PC-3 (cell line): ENCODE results near the gene RTKN2. TPM values are rescaled to one million over a fixed set of nuclear protein-coding genes. Genes with fewer than 3 reads are reported as not detected.

ENCODE experiments used
- ATAC-seq: fragments of 200-7000 bp; cut with Tn5 transposase; 2 replicates; pipeline ENCODE4 v1.9.1; 2020; ENCODE audit warnings: mild to moderate bottlenecking, moderate library complexity
- BruUV-seq: library from RNA; stranded (reverse); fragments of 400-500 nt; replicated peaks from 2 replicates; lab custom pipeline; 2021; lab: Mats Ljungman, UMichigan
- CTCF ChIA-PET: fragments of 300-600 bp; sonication (Branson Sonifier 250); formaldehyde crosslinking; loops from one replicate; lab custom pipeline; 2022; ENCODE audit warnings: antibody characterized with exemption; lab: Charles Lee
- POLR2A ChIA-PET: fragments of 300-600 bp; sonication (Branson Sonifier 250); formaldehyde crosslinking; loops from one replicate; lab custom pipeline; 2022; ENCODE audit warnings: antibody characterized with exemption; ENCODE audit not compliant: unreplicated experiment; lab: Charles Lee
- DNase-seq: peaks from one replicate; pipeline ENCODE4 v3.0.0-alpha.2; 2015
- H2AFZ ChIP-seq: fragments of 300-600 bp; sonication (generic); 2 replicates; pipeline ENCODE4 v1.6.0; 2016; ENCODE audit warnings: antibody characterized with exemption, low read length
- H3F3A ChIP-seq: fragments of 300-600 bp; sonication (generic); one replicate; pipeline ENCODE4 v1.6.0; 2017; ENCODE audit warnings: antibody characterized with exemption, low read length, control low read depth, mild to moderate bottlenecking; ENCODE audit not compliant: unreplicated experiment
- H3K27ac ChIP-seq: fragments of 300-600 bp; sonication (generic); 2 replicates; pipeline ENCODE4 v1.5.1; 2016; ENCODE audit warnings: mild to moderate bottlenecking, low read length
- H3K27me3 ChIP-seq: fragments of 300-600 bp; sonication (generic); 2 replicates; pipeline ENCODE4 v1.6.1; 2016; ENCODE audit warnings: low read length, mixed read lengths
- H3K36me3 ChIP-seq: fragments of 300-600 bp; sonication (generic); 2 replicates; pipeline ENCODE4 v1.6.1; 2016; ENCODE audit warnings: low read depth, mixed run types, low read length, mixed read lengths
- H3K4me1 ChIP-seq: fragments of 300-600 bp; sonication (generic); 2 replicates; pipeline ENCODE4 v1.5.1; 2016; ENCODE audit warnings: low read length; ENCODE audit not compliant: insufficient read depth
- H3K4me2 ChIP-seq: fragments of 300-600 bp; sonication (generic); 2 replicates; pipeline ENCODE4 v1.6.0; 2016; ENCODE audit warnings: low read length
- H3K4me3 ChIP-seq: fragments of 300-600 bp; sonication (generic); 2 replicates; pipeline ENCODE4 v1.5.1; 2016; ENCODE audit warnings: mild to moderate bottlenecking, low read length, mixed read lengths
- H3K79me2 ChIP-seq: fragments of 300-600 bp; sonication (generic); 2 replicates; pipeline ENCODE4 v1.6.1; 2017; ENCODE audit warnings: low read length, mixed read lengths
- H3K9ac ChIP-seq: fragments of 300-600 bp; sonication (generic); 2 replicates; pipeline ENCODE4 v1.6.0; 2016; ENCODE audit warnings: mild to moderate bottlenecking, low read length
- H3K9me2 ChIP-seq: fragments of 300-600 bp; sonication (generic); replicated peaks from 2 replicates; pipeline ENCODE4 v1.6.1; 2016; ENCODE audit warnings: mixed run types, low read length, mixed read lengths
- H3K9me3 ChIP-seq: fragments of 300-600 bp; sonication (generic); 2 replicates; pipeline ENCODE4 v1.6.1; 2016; ENCODE audit warnings: low read length, mixed read lengths
- H4K20me1 ChIP-seq: fragments of 300-600 bp; sonication (generic); 2 replicates; pipeline ENCODE4 v1.6.1; 2016; ENCODE audit warnings: low read length, mixed read lengths
- CTCF ChIP-seq: fragments of 300-600 bp; sonication (generic); conservative IDR thresholded peaks from 2 replicates; pipeline ENCODE4 v1.5.1; 2017; ENCODE audit warnings: antibody characterized with exemption, low read depth, mild to moderate bottlenecking, low read length
- EZH2 ChIP-seq: fragments of 300-600 bp; sonication (generic); IDR thresholded peaks from one replicate; pipeline ENCODE4 v1.6.1; 2017; ENCODE audit warnings: antibody characterized with exemption, mild to moderate bottlenecking, low read length; ENCODE audit not compliant: unreplicated experiment
- EZH2phosphoT487 ChIP-seq: fragments of 300-600 bp; sonication (generic); IDR thresholded peaks from 2 replicates; pipeline ENCODE4 v1.6.1; 2018; ENCODE audit warnings: mild to moderate bottlenecking, antibody characterized with exemption, low read length, borderline replicate concordance
- intact Hi-C: fragments of 100-400 bp; cut with micrococcal nuclease; formaldehyde crosslinking; loops from 2 replicates; pipeline ENCODE4 v1.9.0; 2023
- total RNA-seq: library from RNA; depleted of rRNA; stranded (reverse); fragments of >200 nt; gene quantifications from 2 replicates; pipeline ENCODE4 v1.2.3, GENCODE V29; 2014

Gene RTKN2
- total RNA-seq, 1 experiment from 2014 or later, result 26.6 TPM

GRCh38 chr10:62183857-62184795 is 84.5 kb downstream of the RTKN2 start:
- BruUV-seq, result no TSS peak
- Histone ChIP-seq H3K4me2 (0 out of 2 replicates have a peak overlapping the region, but pooled peaks have one; percentile 0), H2AFZ (no peak overlapping the region), H3K4me1 (peaks cover 20% of the 10 kb centered on the region), H3K9me3 (0 out of 2 replicates have a peak, but pooled peaks cover 5% of the 10 kb centered on the region), H3K9me2 (no peaks in the 10 kb centered on the region), H3K36me3 (peaks cover 10% of the 10 kb centered on the region; the same call in 1 of the 2 replicates), H3F3A (peaks cover 9% of the 10 kb centered on the region), H4K20me1 (no peaks in the 10 kb centered on the region), H3K9ac (no peak overlapping the region), H3K27me3 (no peaks in the 10 kb centered on the region), H3K4me3 (no peak overlapping the region), H3K79me2 (no peaks in the 10 kb centered on the region), H3K27ac (peak overlapping the region; percentile 16)
- ATAC-seq (peak; percentile 92), DNase-seq (peak; percentile 85)
- TF ChIP-seq EZH2, result no peak
- intact Hi-C loops, result loop anchor here (1.0 to 5.0 kb wide), 4 partner anchors 32 to 107 kb away; no protein-coding TSS in a partner anchor
- CTCF ChIA-PET, result interaction anchor here (1.0 kb wide), 1 partner anchor 107 kb away, joined by 4 read pairs; no protein-coding TSS in a partner anchor
- POLR2A ChIA-PET, result interaction anchor here (0.6 to 0.7 kb wide), 3 partner anchors 27 to 80 kb away, joined by 3 to 6 read pairs (median 5); no protein-coding TSS in a partner anchor

- DNase-seq, result peak; percentile 59
- TF ChIP-seq EZH2phosphoT487, result no peak
- TF ChIP-seq CTCF, result no peak
- TF ChIP-seq EZH2, result no peak
These were observed 85.2 kb downstream of the RTKN2 start for GRCh38 chr10:62183442-62183841.

DNA sequence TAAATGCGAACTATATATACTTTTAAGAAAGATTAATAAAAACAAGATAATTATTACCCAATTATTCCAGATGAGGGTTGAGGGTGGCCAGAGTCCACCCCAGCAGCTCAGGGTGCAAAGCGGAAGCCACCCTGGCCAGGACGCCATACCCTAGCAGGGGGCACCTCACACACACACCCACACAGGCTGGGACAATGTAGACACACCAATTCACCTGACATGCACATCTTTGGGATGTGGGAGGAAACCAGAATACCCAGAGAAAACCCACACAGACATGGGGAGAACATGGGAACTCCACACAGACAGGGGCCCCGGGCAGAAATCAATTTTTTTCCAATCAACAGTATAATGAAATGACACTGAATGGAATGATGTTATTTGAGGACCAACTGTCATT is 86.0 kb downstream of the RTKN2 start:
- no peak overlapping the region for H2AFZ ChIP-seq
- TF ChIP-seq EZH2, result no peak
- no peak for TF ChIP-seq EZH2phosphoT487
- TF ChIP-seq CTCF, result no peak
- H3K9me3 ChIP-seq, result 0 out of 2 replicates have a peak, but pooled peaks cover 11% of the 10 kb centered on the region
- no peaks in the 10 kb centered on the region for H3K9me2 ChIP-seq
- ChIA-PET CTCF (no interaction called here), POLR2A (no interaction called here)
- no peak overlapping the region for H3K27ac ChIP-seq
- no peak overlapping the region for H3K4me2 ChIP-seq
- H3K27me3 ChIP-seq, result no peaks in the 10 kb centered on the region
- BruUV-seq, result no TSS peak
- ATAC-seq (no peak), DNase-seq (no peak)
- H3K4me3 ChIP-seq, result no peak overlapping the region
- peaks cover 9% of the 10 kb centered on the region for H3F3A ChIP-seq
- peaks cover 15% of the 10 kb centered on the region for H3K4me1 ChIP-seq
- peaks cover 10% of the 10 kb centered on the region; the same call in 1 of the 2 replicates for H3K36me3 ChIP-seq
- intact Hi-C loops, result loop anchor here (5.0 kb wide), 2 partner anchors 45 to 85 kb away; no protein-coding TSS in a partner anchor
- no peaks in the 10 kb centered on the region for H3K79me2 ChIP-seq
- no peaks in the 10 kb centered on the region for H4K20me1 ChIP-seq
- H3K9ac ChIP-seq, result no peak overlapping the region

More at GRCh38 chr10:62183442-62183841, 85.2 kb downstream of the RTKN2 start:
- Histone ChIP-seq H3K4me3 (no peak overlapping the region), H3K4me1 (peaks cover 20% of the 10 kb centered on the region), H3K79me2 (no peaks in the 10 kb centered on the region), H3K27ac (peak overlapping the region; percentile 16), H3K4me2 (0 out of 2 replicates have a peak overlapping the region, but pooled peaks have one; percentile 0), H3K36me3 (peaks cover 10% of the 10 kb centered on the region; the same call in 1 of the 2 replicates), H3F3A (peaks cover 9% of the 10 kb centered on the region), H4K20me1 (no peaks in the 10 kb centered on the region), H2AFZ (no peak overlapping the region), H3K9me2 (no peaks in the 10 kb centered on the region), H3K9ac (no peak overlapping the region), H3K27me3 (no peaks in the 10 kb centered on the region), H3K9me3 (0 out of 2 replicates have a peak, but pooled peaks cover 5% of the 10 kb centered on the region)
- intact Hi-C loops, result loop anchor here (1.0 to 5.0 kb wide), 3 partner anchors 46 to 106 kb away; no protein-coding TSS in a partner anchor
- peak; percentile 21 for ATAC-seq
- ChIA-PET CTCF (interaction anchor here (1.0 kb wide), 1 partner anchor 107 kb away, joined by 4 read pairs; no protein-coding TSS in a partner anchor), POLR2A (interaction anchor here (0.6 to 0.7 kb wide), 2 partner anchors 60 to 81 kb away, joined by 3 to 6 read pairs; no protein-coding TSS in a partner anchor)
- no TSS peak for BruUV-seq
